CD4-positive, alpha-beta T cell treated with Interleukin-17A for 1 hour (primary cell): Measurements from ENCODE around the gene RAB11FIP2.
"Not testable (repeated sequence)": the region's sequence is repeated elsewhere in the genome, so short reads cannot be mapped to it uniquely, and the experiment has no call there.

Experiments used
- DNase-seq: peaks from one replicate; pipeline ENCODE4 v3.0.0-alpha.2; 2020

RAB11FIP2 gene, protein sequence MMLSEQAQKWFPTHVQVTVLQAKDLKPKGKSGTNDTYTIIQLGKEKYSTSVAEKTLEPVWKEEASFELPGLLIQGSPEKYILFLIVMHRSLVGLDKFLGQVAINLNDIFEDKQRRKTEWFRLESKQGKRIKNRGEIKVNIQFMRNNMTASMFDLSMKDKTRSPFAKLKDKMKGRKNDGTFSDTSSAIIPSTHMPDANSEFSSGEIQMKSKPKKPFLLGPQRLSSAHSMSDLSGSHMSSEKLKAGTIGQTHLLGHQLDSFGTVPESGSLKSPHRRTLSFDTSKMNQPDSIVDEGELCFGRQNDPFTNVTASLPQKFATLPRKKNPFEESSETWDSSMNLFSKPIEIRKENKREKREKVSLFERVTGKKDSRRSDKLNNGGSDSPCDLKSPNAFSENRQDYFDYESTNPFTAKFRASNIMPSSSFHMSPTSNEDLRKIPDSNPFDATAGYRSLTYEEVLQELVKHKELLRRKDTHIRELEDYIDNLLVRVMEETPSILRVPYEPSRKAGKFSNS

GRCh38 chr10:118046395-118047156 is at the start of gene RAB11FIP2:
RAB11FIP2 (minus strand) TSS chr10:118046941; CDS start chr10:118046163, 778 bp downstream.
- DNase-seq, result peak; percentile 95

DNA sequence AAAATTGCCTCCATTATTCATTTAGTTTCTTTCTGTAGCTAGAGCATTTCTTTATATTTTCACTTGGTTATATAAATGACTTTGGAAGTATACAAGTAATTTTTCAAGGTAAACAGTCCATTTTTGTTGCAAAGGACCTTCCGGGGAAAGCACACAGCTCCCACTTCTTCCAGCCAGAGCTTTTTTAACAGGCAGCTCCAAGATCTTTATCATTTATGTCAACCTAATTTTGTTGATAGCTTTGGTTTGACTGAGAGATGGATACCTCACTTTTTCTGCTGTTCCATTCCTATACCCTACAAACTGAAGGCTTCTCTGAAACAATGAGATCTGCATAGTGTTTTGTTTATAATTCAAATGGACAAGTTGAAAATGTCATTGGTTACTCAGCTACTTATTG is 49.3 kb upstream of the RAB11FIP2 start:
- DNase-seq, result no peak

- DNase-seq, result no peak
These were observed 45.5 kb upstream of the RAB11FIP2 start for GRCh38 chr10:118092209-118092608.

- DNase-seq, result no peak
These were observed 34.1 kb upstream of the RAB11FIP2 start for GRCh38 chr10:118080817-118081216.

- DNase-seq, result no peak
These were observed 30.0 kb upstream of the RAB11FIP2 start for GRCh38 chr10:118076705-118077104.

- no peak for DNase-seq
These were observed 26.1 kb upstream of the RAB11FIP2 start for GRCh38 chr10:118072840-118073239.

DNA sequence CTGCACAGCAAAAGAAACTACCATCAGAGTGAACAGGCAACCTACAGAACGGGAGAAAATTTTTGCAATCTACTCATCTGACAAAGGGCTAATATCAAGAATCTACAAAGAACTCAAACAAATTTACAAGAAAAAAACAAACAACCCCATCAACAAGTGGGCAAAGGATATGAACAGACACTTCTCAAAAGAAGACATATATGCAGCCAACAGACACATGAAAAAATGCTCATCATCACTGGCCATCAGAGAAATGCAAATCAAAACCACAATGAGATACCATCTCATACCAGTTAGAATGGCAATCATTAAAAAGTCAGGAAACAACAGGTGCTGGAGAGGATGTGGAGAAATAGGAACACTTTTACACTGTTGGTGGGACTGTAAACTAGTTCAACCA is 20.6 kb upstream of the RAB11FIP2 start:
- not testable (repeated sequence) for DNase-seq

DNA sequence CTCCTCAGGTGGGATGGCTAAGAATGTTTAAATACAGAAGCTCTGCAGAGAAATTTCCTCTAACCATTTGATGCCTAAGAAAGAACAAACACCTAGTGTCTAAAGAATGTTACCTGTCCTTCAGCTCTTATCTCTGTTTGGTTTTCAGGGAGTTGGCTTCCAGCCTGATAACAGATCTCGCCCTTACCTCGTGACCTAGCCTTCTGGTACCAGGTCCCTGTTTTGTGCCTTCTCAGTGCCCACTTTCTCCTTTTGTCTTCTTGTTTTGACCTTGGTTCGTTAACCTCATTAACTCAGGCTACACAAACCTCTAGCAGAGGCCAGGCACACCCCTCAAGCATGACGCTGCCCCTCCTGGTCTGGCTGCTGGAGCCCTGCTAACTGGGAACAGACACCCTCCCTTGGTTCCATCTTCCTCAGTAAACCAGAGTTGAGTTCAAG is 16.1 kb upstream of the RAB11FIP2 start:
- DNase-seq, result no peak

GRCh38 chr10:118058371-118058770 is 11.6 kb upstream of the RAB11FIP2 start:
- no peak for DNase-seq

DNA sequence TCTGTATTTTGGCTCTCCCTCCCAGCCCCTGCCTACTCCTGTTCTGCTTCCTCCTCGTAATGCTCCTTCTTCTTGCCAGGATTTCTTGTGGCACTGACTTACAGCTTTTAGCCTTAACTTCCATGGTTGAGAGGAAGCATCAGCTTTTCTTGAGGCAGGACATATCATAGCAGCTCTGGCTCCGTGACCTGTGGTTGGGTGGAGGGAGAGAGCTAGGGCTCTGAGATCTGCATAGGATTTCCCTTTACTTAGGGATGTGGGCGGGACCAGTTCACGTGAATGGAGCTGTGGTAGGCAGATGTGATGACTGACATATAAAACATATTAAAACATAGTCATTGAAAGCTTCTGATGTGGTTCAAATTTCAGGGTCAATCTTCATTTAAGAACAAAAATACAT is 10.6 kb upstream of the RAB11FIP2 start:
- no peak for DNase-seq

- DNase-seq, result no peak
These were observed 7.6 kb upstream of the RAB11FIP2 start for GRCh38 chr10:118054383-118054782.

DNA sequence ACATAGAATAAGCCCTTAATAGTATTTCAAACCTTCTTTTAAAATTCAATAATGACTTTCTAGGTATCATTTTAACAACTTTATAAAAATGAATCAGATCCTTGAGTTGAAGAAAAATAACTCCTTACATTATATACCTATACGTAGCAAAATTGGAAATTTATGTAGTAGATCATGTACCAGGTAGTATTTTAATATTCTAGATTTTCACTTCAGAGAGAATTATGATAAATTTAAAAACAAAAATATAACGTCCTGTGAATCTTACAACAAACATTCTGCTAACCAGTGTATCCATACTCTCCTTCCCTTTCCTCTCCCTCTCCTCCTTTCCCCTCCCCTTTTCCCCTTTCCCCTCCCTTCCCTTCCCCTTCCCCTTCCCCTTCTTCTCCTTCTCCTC is 6.1 kb upstream of the RAB11FIP2 start:
- DNase-seq, result no peak

DNA sequence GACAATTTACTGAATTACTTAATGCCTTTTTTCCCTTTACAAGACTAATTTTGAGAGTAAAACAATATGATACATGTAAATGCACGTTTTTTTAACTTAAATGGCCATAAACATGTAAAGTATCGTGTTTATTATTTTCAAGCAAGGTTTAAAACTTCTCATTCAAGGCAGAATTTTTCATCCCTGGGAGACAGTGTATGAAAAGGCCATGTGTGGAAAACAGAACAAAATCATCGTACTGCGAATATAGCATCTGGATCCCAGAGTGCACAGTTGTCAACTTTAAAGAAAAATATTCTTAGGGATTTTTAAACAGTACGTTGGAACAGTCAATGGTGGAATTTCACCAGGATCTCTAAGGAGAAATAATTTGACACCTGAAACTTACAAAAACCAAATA is 1.1 kb upstream of the RAB11FIP2 start:
- no peak for DNase-seq

GRCh38 chr10:118047157-118047719 is 497 bp upstream of the RAB11FIP2 start:
- DNase-seq, result no peak

- DNase-seq, result peak; percentile 21
These were observed 825 bp downstream of the RAB11FIP2 start for GRCh38 chr10:118045837-118046394.

- no peak for DNase-seq
These were observed 1.4 kb downstream of the RAB11FIP2 start for GRCh38 chr10:118045158-118045836.

- DNase-seq, result no peak
These were observed 3.9 kb downstream of the RAB11FIP2 start for GRCh38 chr10:118042827-118043242.

DNA sequence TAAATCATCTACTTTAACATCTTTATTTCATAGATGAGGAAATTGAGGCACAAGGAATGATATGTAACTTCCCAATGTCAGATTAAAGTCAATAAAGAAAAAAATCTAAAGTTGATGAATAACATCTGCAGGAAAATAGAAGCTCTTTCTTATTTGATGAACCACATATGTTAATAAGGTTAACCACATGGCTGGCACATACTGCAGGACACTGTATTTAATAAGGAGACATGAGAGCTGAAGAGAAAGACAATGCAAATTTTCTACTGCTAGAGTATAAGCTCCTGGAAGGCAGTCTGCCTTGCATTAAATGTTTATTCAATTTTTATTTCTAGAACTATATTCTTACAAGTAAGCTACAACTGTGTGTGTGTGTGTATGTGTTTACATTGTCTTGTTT is 4.4 kb downstream of the RAB11FIP2 start:
- no peak for DNase-seq

GRCh38 chr10:118041316-118041715 is 5.4 kb downstream of the RAB11FIP2 start:
- no peak for DNase-seq

DNA sequence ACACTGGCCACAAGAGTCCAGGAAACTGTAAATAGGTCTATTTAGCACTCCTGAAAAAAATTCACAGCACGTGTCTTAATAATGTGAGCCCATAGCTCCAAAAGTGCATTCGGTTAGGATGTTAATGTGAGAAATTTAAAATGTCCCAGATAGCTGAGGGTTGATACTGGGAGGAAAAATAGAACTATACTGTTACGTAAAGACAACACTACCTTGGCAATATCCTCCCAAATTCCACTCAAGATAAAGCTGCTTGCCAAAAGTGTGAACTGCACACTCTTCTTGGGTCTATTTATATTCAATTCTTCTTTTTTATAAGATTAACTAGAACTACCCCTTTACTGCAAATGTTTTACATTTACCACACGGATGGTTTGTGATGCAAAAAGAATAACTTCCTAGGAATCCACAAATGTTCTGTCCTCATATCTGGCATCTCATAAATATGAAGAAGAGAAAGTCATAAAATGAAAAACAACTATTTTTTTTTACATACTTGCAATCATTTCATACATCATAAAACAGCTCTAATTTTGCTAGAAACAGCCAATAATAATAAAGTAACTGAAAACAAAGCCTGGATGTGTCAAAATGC is 10.4 kb downstream of the RAB11FIP2 start:
- DNase-seq, result no peak

DNA sequence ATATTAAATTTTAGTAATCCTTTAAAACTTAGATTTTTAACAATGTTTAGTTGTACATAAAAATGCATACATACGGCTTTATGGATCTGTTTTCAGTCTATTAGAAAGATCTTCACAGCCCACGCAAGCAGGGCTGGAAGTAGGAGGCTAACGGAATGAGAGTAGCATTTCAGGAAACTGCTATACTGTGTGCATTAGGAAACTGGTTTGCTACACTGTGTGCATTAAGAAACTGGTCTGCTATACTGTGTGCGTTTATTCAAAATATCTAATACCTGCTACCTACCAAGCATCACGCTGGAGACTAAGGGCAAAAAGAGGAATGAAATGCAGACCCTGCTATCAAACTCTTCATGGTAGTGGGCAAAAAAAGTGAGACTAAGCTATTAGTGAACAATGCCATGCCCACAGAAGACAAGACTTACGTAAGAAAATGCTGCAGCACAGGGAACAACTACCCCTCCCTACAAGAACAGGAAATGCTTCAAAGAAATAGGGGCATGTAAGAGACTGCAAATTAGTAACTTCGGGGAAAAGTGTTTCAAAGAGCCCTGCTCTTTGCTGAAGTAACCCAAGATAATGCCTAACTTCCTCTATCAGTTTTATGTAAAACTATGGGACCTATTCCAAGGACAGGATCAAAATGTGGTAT is 11.3 kb downstream of the RAB11FIP2 start:
- peak; percentile 5 for DNase-seq
